Tibial nerve (tissue), 4 donors: ENCODE results near the gene TMEM147. TPM values are rescaled to one million over a fixed set of nuclear protein-coding genes. Genes with fewer than 3 reads are reported as not detected.
"Not testable (repeated sequence)": the region's sequence is repeated elsewhere in the genome, so short reads cannot be mapped to it uniquely, and the experiment has no call there.

Source experiments
- DNase-seq, 2 donors: peaks; one replicate each; pipeline ENCODE4 v3.0.0-alpha.2; 2019; ENCODE audit warnings: low spot score in 2 of 2
- H3K27ac ChIP-seq, 4 donors: fragments of 200-600 bp; sonication (generic) in 3 of 4; one replicate each; pipeline ENCODE4 v1.5.1; 2017 to 2019; ENCODE audit warnings: mild to moderate bottlenecking in 1 of 4
- H3K27me3 ChIP-seq, 2 donors: fragments of 200-600 bp; sonication (generic) in 1 of 2; one replicate each; pipeline versions ENCODE4 v1.5.1 to v1.6.0; 2017 to 2019
- H3K36me3 ChIP-seq, 3 donors: fragments of 200-600 bp; sonication (generic); one replicate each; pipeline ENCODE4 v1.5.1; 2018 to 2019
- H3K4me1 ChIP-seq, 4 donors: fragments of 200-600 bp; sonication (generic) in 3 of 4; one replicate each; pipeline ENCODE4 v1.5.1; 2017 to 2019
- H3K4me3 ChIP-seq, 4 donors: fragments of 200-600 bp; sonication (generic) in 3 of 4; one replicate each; pipeline ENCODE4 v1.5.1; 2017 to 2019; ENCODE audit warnings: mild to moderate bottlenecking in 1 of 4, moderate library complexity in 1 of 4
- H3K9me3 ChIP-seq, 4 donors: fragments of 200-600 bp; sonication (generic) in 3 of 4; one replicate each; pipeline ENCODE4 v1.5.1; 2017 to 2019
- CTCF ChIP-seq, 5 experiments: fragments of 200-600 bp in 3 of 5; fragments of 450-650 bp in 2 of 5; sonication (generic) in 3 of 5; IDR thresholded peaks; one replicate each; pipeline ENCODE4 v1.5.1; 2016 to 2019; ENCODE audit warnings: antibody characterized with exemption in 5 of 5, mild to moderate bottlenecking in 3 of 5, moderate library complexity in 2 of 5
- EP300 ChIP-seq, 2 donors: sonication (generic); formaldehyde crosslinking; IDR thresholded peaks; one replicate each; pipeline ENCODE4 v1.6.1; 2017; ENCODE audit warnings: antibody characterized with exemption in 2 of 2, mild to moderate bottlenecking in 1 of 2
- POLR2A ChIP-seq, 2 donors: fragments of 450-650 bp; IDR thresholded peaks; one replicate each; pipeline ENCODE4 v1.6.1; 2017; ENCODE audit warnings: antibody characterized with exemption in 2 of 2, mild to moderate bottlenecking in 2 of 2, moderate library complexity in 2 of 2
- WGBS, 2 donors: methylation state at CpG; one replicate each; pipeline ENCODE4 v1.1.5; 2018; 5-methylcytosine and 5-hydroxymethylcytosine counted together
- total RNA-seq, 4 donors: library from RNA; depleted of rRNA; stranded (reverse); fragments of >200 nt; gene quantifications; one replicate each; pipeline ENCODE4 v1.1.0, GENCODE V29; 2016

The TMEM147 gene
- total RNA-seq, 4 donors from 2014 or later, result 63.8 to 103 (median 68.2) TPM

- 45 to 51% methylated on average over 16 of the region's 16 CpGs for WGBS, 2 donors
- Histone ChIP-seq H3K27me3 (no peaks in the 10 kb centered on the region), H3K4me1 (no peaks in the 10 kb centered on the region), H3K27ac (no peak within 1 kb of the TSS), H3K9me3 (peaks cover 0 to 17% (median 0%) of the 10 kb centered on the region in 4 donors), H3K4me3 (no peak within 1 kb of the TSS), H3K36me3 (no peaks in the 10 kb centered on the region)
- TF ChIP-seq POLR2A (IDR thresholded peaks at IDR 0.05) (no peak), CTCF (IDR thresholded peaks at IDR 0.05) (no peak), EP300 (IDR thresholded peaks at IDR 0.05) (no peak)
- DNase-seq, result no peak
Observed at GRCh38 chr19:35585848-35586247, 40.4 kb downstream of the TMEM147 start, which contains the start of gene PMIS2. PMIS2 (plus strand) TSS chr19:35586173; CDS start chr19:35586260, 87 bp downstream.

- whole genome bisulfite sequencing, 2 donors, result 23 to 55% methylated on average over 1 of the region's 1 CpG
Observed at GRCh38 chr19:35587321-35587720, 41.9 kb downstream of the TMEM147 start.

GRCh38 chr19:35590875-35591274, 45.4 kb downstream of the TMEM147 start:
- TF ChIP-seq POLR2A (IDR thresholded peaks at IDR 0.05) (no peak), CTCF (IDR thresholded peaks at IDR 0.05) (no peak), EP300 (IDR thresholded peaks at IDR 0.05) (no peak)
- no peaks in the 10 kb centered on the region for H3K9me3 ChIP-seq
- 73 to 79% methylated on average over 3 of the region's 3 CpGs for WGBS, 2 donors
- no peaks in the 10 kb centered on the region for H3K36me3 ChIP-seq
- no peak overlapping the region for H3K4me3 ChIP-seq
- no peaks in the 10 kb centered on the region for H3K4me1 ChIP-seq
- no peak overlapping the region for H3K27ac ChIP-seq
- DNase-seq, result no peak
- peaks cover 0 to 6% of the 10 kb centered on the region in 2 donors for H3K27me3 ChIP-seq

More at GRCh38 chr19:35587321-35587720, 41.9 kb downstream of the TMEM147 start:
- Histone ChIP-seq H3K4me3 (no peak overlapping the region), H3K27ac (no peak overlapping the region), H3K27me3 (no peaks in the 10 kb centered on the region), H3K9me3 (peaks cover 0 to 6% (median 0%) of the 10 kb centered on the region in 4 donors), H3K36me3 (no peaks in the 10 kb centered on the region), H3K4me1 (no peaks in the 10 kb centered on the region)
- no peak for DNase-seq
- TF ChIP-seq POLR2A (IDR thresholded peaks at IDR 0.05) (no peak), EP300 (IDR thresholded peaks at IDR 0.05) (no peak), CTCF (IDR thresholded peaks at IDR 0.05) (no peak)

- Histone ChIP-seq H3K4me3 (no peak overlapping the region), H3K4me1 (no peaks in the 10 kb centered on the region), H3K27ac (no peak overlapping the region), H3K36me3 (no peaks in the 10 kb centered on the region), H3K27me3 (peaks cover 0 to 6% of the 10 kb centered on the region in 2 donors), H3K9me3 (no peaks in the 10 kb centered on the region)
- 27 to 32% methylated on average over 8 of the region's 8 CpGs for whole genome bisulfite sequencing, 2 donors
- TF ChIP-seq EP300 (IDR thresholded peaks at IDR 0.05) (no peak), CTCF (IDR thresholded peaks at IDR 0.05) (peak in 2 of 5 experiments; percentile 27 to 30)
- no peak for DNase-seq
Observed at GRCh38 chr19:35592226-35592625, 46.8 kb downstream of the TMEM147 start.

- WGBS, 2 donors, result 85 to 93% methylated on average over 3 of the region's 3 CpGs
- not testable (repeated sequence) for H3K27ac ChIP-seq, H3K36me3 ChIP-seq, H3K27me3 ChIP-seq, DNase-seq, H3K9me3 ChIP-seq, H3K4me3 ChIP-seq, H3K4me1 ChIP-seq
Observed at GRCh38 chr19:35595026-35595425, 49.6 kb downstream of the TMEM147 start.

- Histone ChIP-seq H3K27me3 (peaks cover 0 to 6% of the 10 kb centered on the region in 2 donors), H3K27ac (no peak overlapping the region), H3K36me3 (no peaks in the 10 kb centered on the region), H3K9me3 (no peaks in the 10 kb centered on the region), H3K4me1 (no peaks in the 10 kb centered on the region), H3K4me3 (no peak overlapping the region)
- no peak for DNase-seq
- TF ChIP-seq EP300 (IDR thresholded peaks at IDR 0.05) (no peak), CTCF (IDR thresholded peaks at IDR 0.05) (no peak), POLR2A (IDR thresholded peaks at IDR 0.05) (no peak)
- 90 to 100% methylated on average over 1 of the region's 1 CpG for WGBS, 2 donors
Observed at GRCh38 chr19:35595928-35596327, 50.5 kb downstream of the TMEM147 start.
